OCI-LY7 (cell line): ENCODE data around the gene KRTAP4-9.

Experiments
- CTCF ChIP-seq: fragments of 200-600 bp; sonication (generic); conservative IDR thresholded peaks from 2 replicates; pipeline ENCODE4 v1.5.1; 2014; ENCODE audit warnings: mild to moderate bottlenecking, antibody characterized with exemption, low read length, moderate library complexity, mixed read lengths
- EZH2phosphoT487 ChIP-seq: fragments of 200-600 bp; sonication (generic); IDR thresholded peaks from 2 replicates; pipeline ENCODE4 v1.6.1; 2018; ENCODE audit warnings: low read depth, borderline replicate concordance, mild to moderate bottlenecking, mixed run types, antibody characterized with exemption, low read length, moderate library complexity, mixed read lengths

- TF ChIP-seq CTCF = no peak
- no peak for TF ChIP-seq EZH2phosphoT487
Measured at GRCh38 chr17:41126412-41126811, 21.2 kb downstream of the KRTAP4-9 start.
